ENCODE measurements around the gene RASGRP3.

RASGRP3 gene

DNA sequence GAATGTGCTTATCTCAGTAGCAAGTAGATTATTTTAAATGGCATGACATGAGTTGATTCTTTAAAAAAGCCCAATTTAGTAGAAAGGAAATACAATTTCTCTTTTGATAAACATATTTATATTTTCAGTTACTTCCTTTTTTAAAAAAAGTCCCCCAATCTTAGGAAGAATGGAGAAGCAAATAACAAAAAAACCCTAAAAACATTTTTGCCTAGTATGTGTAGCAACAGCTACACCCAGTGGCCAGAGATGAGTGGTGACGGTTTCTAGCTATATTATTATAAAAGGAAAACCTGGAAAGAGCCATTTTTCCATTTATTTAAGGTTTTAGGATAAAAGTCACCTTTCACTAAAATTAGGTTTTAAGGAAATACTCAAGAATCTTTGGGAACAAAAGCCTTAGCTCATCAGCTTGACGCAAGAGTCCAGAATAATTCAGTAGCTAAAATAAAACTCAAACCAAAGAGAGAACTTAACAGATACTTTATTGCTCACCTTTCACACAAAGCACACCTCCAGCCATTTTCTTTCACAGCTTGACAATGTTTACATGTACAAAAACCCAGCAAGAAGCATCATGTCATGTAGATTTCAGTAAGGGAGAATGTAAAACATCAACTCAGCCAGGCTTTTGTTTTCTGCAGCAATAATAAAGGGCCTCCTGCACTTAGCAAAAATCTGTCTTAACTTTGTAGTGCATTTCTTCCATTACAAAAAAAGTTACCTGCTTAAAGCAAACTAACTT, 106.9 kb downstream of the RASGRP3 start:
- DNase-seq, result peak; percentile 71 to 86 (median 84)

DNA sequence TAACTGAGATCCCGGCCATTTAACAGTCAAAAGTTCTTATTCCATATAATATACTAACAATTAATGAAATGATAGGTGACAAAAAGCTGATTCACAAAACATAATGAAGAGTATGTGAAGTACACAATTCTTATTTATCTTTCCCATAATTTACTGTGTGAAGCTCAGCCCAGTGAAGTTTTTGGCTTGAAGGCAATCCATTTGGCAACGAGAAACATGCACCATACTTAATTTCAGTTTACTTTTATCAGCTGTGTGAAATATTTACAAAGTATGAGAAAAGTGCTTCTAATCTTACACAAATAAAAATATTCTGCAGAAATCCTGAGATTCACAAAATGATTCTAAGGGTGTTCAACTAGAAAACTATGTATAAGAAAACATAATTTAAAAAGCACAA, 110.3 kb downstream of the RASGRP3 start:
- DNase-seq, result no peak

GRCh38 chr2:33588232-33588631, 111.8 kb downstream of the RASGRP3 start:
- no peak for DNase-seq

DNA sequence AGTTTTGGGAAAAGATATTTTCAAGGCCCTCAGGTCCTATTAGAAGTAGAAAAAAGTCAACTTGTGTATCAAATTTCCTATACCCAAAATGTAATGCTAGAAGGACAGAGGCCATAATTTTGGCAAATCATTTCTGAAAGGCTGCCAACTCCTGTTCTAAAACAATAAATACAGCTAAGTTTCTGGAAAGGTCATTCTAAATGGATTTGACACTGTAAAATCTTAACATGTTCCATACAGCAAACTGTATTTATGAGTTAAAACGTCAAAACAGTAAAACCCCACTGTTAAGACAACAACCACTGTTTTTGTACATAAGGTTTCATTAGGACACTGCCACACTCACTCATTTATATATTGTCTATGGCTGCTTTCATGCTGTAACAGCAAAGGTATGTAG, 113.0 kb downstream of the RASGRP3 start:
- no peak for DNase-seq

- no peak for DNase-seq
Measured at GRCh38 chr2:33595385-33595784, 118.9 kb downstream of the RASGRP3 start.

DNA sequence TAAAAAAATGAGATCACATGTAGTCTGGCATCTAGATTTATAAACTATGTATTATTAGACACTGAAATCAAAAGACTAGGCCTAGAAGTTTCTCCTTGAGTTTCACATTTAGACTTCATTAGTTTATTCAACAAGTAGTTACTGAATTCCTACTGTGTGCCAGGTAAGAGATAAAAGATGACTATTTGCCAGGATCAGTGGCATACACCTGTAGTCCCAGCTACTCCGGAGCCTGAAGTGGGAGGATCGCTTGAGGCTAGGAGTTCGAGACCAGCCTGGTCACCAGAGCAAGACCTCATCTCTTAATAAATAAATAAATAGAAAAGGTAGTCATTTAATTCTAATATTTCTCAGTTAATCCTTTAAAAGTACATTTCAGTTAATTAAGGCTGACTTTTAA, 120.6 kb downstream of the RASGRP3 start:
- no peak for DNase-seq

DNA sequence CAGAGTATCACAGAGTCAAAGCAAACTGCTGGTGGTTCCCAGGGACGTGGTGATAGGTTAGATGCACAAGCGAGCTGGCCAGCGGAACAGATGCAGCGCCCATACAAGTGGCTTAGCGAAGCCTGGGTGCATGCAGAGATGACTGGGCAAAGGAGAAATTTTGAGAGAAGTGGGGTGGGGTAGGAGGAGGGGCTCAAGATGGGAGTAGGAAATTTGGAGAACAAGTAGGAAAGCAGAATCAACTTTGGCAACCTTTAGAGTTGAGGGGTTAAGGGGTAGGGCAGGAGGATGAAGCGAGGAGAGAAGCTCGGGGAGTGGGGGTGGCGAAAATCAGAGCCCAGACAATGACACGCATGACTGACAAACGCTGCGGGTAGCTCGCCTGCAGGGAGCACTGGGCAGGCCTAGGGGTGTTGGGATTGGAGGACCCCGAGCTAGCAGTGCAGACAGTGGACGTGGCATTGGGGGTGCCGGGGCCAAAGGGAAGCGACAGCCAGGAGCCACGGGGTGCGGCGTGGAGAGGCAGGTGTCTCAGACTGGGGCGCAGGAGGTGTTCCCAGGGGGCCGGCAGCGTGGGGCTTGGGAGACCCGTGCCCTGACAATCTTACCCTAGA, 122.2 kb downstream of the RASGRP3 start:
- DNase-seq, result peak; percentile 56 to 68 (median 61)

DNA sequence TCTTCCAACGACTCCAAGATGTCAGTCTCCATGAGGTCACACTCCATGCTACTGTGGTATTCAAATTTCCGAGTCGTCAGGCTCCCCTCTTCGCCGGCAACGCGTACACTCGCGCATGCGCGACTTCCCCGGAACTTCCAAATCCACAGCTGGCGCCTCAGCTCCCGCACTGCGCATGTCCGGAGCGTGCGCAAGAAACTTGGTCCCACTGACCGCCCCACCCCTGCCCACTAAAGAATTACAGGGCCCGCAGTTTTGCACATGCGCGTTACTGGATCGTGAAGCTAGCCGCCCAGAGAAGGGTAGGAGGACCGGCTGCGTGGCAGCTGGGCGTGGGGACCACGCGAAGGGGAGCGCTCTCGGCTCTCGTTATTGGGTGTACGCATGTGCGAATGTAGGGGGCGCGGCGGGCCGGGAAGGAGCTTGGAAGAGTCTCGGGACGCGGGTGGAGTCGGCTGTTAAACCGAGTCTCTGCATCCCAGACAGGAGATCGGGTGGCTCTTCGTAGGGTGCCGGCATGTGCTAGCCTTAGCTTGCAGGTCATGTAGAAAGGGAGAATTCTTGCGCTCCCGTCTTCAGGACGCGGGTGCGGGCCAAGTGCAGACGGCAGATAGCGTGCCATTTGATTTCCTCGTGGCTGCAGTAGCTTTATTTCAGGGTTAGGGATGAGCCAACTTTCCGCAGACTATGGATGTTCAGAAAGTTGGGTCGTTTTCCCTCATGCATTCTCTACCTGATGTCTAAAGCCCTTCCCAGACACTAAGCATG, 122.9 kb downstream of the RASGRP3 start, which contains the start of gene FAM98A:
TSS of gene FAM98A (minus strand) at position 125 of the 768 bp plus-strand sequence. CDS start at position 47, 78 bp downstream.
- DNase-seq, result peak; percentile 100

GRCh38 chr2:33599943-33600192, 123.4 kb downstream of the RASGRP3 start:
- no peak for DNase-seq

- no peak for DNase-seq
Measured at GRCh38 chr2:33602201-33602830, 125.9 kb downstream of the RASGRP3 start.

DNA sequence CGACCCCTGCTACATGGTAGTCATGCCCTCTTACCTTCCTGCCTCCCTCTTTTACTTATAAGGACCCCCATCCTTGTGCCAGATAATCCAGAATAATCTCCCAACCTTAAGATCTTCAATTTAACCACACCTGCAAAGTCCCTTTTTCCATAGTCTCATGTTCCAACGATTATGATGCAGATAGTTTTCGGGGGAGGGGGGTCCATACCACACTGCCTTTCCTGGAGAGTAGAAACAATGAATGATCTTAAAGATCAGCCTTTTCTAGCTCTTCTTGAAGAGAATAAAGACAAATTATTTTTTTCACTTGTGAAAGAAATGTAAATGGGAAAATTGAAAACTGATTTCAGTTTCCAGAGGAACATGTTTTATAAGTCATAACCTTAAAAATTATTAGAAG, 127.0 kb downstream of the RASGRP3 start:
- DNase-seq, result no peak

- DNase-seq, result no peak
Measured at GRCh38 chr2:33605056-33605455, 128.6 kb downstream of the RASGRP3 start.

GRCh38 chr2:33606100-33606499, 129.7 kb downstream of the RASGRP3 start:
- no peak for DNase-seq

DNA sequence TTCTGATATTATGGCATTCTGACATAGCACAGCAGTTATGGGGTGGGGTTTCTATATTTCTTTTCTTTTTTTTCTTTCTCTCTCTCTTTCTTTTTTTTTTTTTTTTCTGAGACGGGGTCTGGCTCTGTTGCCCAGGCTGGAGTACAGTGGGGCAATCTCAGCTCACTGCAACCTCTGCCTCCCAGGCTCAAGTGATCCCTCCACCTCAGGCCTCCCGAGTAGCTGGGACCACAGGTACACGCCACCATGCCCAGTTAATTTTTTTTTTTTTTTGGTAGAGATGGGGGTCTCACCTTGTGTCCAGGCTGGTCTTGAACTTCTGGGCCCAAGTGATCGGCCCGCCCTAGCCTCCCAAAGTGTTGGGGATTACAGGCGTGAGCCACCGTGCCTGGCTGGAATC, 130.2 kb downstream of the RASGRP3 start:
- no peak for DNase-seq

DNA sequence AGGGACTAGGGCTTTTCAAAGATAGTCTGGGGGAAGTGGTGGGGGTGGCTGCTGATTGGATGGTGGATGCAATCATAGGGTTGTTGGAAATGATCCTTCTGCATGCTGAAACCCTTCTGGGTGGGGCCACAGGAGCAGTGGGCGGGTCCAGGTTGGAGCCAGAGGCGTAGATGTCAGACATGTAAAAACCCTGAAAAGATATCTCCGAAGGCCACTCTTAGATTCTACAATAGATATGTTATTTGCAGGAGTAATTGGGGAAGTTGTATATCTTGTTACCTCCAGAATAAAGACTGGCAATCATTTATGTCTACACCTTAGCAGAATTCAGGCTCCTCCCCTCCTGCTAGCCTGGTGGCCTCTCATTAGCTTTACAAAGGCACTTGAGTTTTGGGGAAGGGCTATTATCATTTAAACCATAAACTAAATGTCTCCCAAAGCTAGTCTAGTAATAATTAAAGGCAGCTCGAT, 130.8 kb downstream of the RASGRP3 start:
- DNase-seq, result no peak

DNA sequence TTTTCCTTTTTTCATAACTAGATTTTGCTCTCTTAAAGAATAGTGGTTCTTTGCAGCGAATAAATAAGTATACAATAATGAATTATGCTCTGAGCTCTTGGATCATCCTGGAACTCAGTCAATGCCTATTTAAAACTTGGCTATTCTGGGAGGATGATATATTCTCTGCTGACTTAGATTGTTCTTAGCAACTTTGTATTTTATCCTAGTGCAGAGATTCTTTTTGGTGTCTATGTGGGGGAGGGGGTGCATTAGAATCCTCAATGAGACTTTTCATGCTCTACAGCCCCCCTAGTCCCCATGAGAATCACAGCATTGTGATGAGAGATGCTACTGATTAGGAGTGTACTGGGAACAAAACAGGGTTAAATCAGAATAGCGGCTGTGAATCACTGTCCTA, 131.5 kb downstream of the RASGRP3 start:
- DNase-seq, result no peak

DNA sequence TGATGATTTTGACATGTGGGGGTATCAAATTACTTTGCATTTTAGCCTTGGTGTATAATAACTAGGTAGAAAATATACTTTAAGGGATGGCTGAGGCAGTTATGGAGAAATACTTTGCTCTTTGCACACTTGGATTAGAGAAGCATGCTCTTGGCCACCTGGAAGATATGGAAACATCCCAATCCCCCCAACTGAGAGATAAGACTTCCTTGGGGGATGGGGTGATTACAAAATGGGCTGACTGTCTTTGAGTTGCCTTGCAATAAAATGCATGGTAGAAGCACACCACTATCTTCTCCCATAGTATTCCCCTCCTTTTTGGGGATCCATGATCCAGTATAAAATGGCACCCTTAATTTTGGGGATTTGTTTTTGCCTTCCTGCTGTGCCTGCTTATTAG, 137.7 kb downstream of the RASGRP3 start:
- DNase-seq, result no peak

All from suppressor macrophage treated with lipopolysaccharide for 1 hour (primary cell).